ENCODE results near the gene PHACTR1.
"Not testable (repeated sequence)": the region's sequence is repeated elsewhere in the genome, so short reads cannot be mapped to it uniquely, and the experiment has no call there.

The PHACTR1 gene

GRCh38 chr6:13305288-13305687 is 588.7 kb downstream of the PHACTR1 start:
- DNase-seq: no peak
- Mint-ChIP-seq H3K9me3 (peaks cover 4% of the 10 kb centered on the region), H3K27me3 (no peaks in the 10 kb centered on the region), H3K4me1 (ENCODE audit: low read depth) (peaks cover 45% of the 10 kb centered on the region), H3K4me3 (no peak overlapping the region), H3K36me3 (ENCODE audit: low read depth) (peaks cover 91% of the 10 kb centered on the region), H3K27ac (no peak overlapping the region)

GRCh38 chr6:13305791-13306190 is 589.2 kb downstream of the PHACTR1 start:
- DNase-seq: no peak
- Mint-ChIP-seq H3K4me1 (ENCODE audit: low read depth) (peaks cover 45% of the 10 kb centered on the region), H3K4me3 (no peak overlapping the region), H3K27ac (no peak overlapping the region), H3K9me3 (peaks cover 4% of the 10 kb centered on the region), H3K27me3 (no peaks in the 10 kb centered on the region), H3K36me3 (ENCODE audit: low read depth) (peaks cover 88% of the 10 kb centered on the region)

GRCh38 chr6:13307508-13307995 is 591.0 kb downstream of the PHACTR1 start:
- DNase-seq: no peak
- H3K27ac Mint-ChIP-seq: peak overlapping the region; percentile 19

GRCh38 chr6:13308332-13308731 is 591.8 kb downstream of the PHACTR1 start:
- Mint-ChIP-seq H3K9me3 (no peaks in the 10 kb centered on the region), H3K36me3 (ENCODE audit: low read depth) (peaks cover 86% of the 10 kb centered on the region), H3K4me3 (no peak overlapping the region), H3K4me1 (ENCODE audit: low read depth) (peaks cover 32% of the 10 kb centered on the region), H3K27me3 (no peaks in the 10 kb centered on the region), H3K27ac (no peak overlapping the region)
- no peak for DNase-seq

More at GRCh38 chr6:13307508-13307995, 591.0 kb downstream of the PHACTR1 start:
- H3K36me3 Mint-ChIP-seq (ENCODE audit: low read depth): peaks cover 86% of the 10 kb centered on the region
- peaks cover 4% of the 10 kb centered on the region for H3K9me3 Mint-ChIP-seq
- no peak overlapping the region for H3K4me3 Mint-ChIP-seq
- peaks cover 40% of the 10 kb centered on the region for H3K4me1 Mint-ChIP-seq (ENCODE audit: low read depth)
- no peaks in the 10 kb centered on the region for H3K27me3 Mint-ChIP-seq

- DNase-seq: no peak
- no peak overlapping the region for H3K4me3 Mint-ChIP-seq
- no peaks in the 10 kb centered on the region for H3K27me3 Mint-ChIP-seq
- H3K27ac Mint-ChIP-seq: no peak overlapping the region
- no peaks in the 10 kb centered on the region for H3K9me3 Mint-ChIP-seq
- H3K36me3 Mint-ChIP-seq (ENCODE audit: low read depth): peaks cover 89% of the 10 kb centered on the region
- H3K4me1 Mint-ChIP-seq (ENCODE audit: low read depth): peaks cover 14% of the 10 kb centered on the region
Measured at GRCh38 chr6:13311155-13311554, 594.6 kb downstream of the PHACTR1 start.

- Mint-ChIP-seq H3K4me3 (no peak overlapping the region), H3K27me3 (no peaks in the 10 kb centered on the region), H3K36me3 (ENCODE audit: low read depth) (peaks cover 90% of the 10 kb centered on the region), H3K9me3 (no peaks in the 10 kb centered on the region), H3K27ac (no peak overlapping the region), H3K4me1 (ENCODE audit: low read depth) (no peaks in the 10 kb centered on the region)
- DNase-seq: no peak
Measured at GRCh38 chr6:13314806-13315205, 598.2 kb downstream of the PHACTR1 start.

- Mint-ChIP-seq H3K27me3 (no peaks in the 10 kb centered on the region), H3K36me3 (ENCODE audit: low read depth) (peaks cover 94% of the 10 kb centered on the region), H3K27ac (no peak overlapping the region), H3K9me3 (no peaks in the 10 kb centered on the region), H3K4me1 (ENCODE audit: low read depth) (no peaks in the 10 kb centered on the region), H3K4me3 (no peak overlapping the region)
- DNase-seq: no peak
Measured at GRCh38 chr6:13315896-13316295, 599.3 kb downstream of the PHACTR1 start.

- no peaks in the 10 kb centered on the region for H3K4me1 Mint-ChIP-seq (ENCODE audit: low read depth)
- H3K27me3 Mint-ChIP-seq: no peaks in the 10 kb centered on the region
- H3K4me3 Mint-ChIP-seq: no peak overlapping the region
- H3K27ac Mint-ChIP-seq: no peak overlapping the region
- no peaks in the 10 kb centered on the region for H3K9me3 Mint-ChIP-seq
- no peak for DNase-seq
- H3K36me3 Mint-ChIP-seq (ENCODE audit: low read depth): peaks cover 97% of the 10 kb centered on the region
Measured at GRCh38 chr6:13318821-13319220, 602.3 kb downstream of the PHACTR1 start.

- Mint-ChIP-seq H3K27ac (no peak overlapping the region), H3K4me1 (ENCODE audit: low read depth) (no peaks in the 10 kb centered on the region), H3K4me3 (no peak overlapping the region), H3K9me3 (no peaks in the 10 kb centered on the region), H3K36me3 (ENCODE audit: low read depth) (peaks cover 97% of the 10 kb centered on the region), H3K27me3 (no peaks in the 10 kb centered on the region)
- DNase-seq: no peak
Measured at GRCh38 chr6:13319891-13320564, 603.5 kb downstream of the PHACTR1 start.

- H3K9me3 Mint-ChIP-seq, H3K27ac Mint-ChIP-seq, H3K4me3 Mint-ChIP-seq, H3K27me3 Mint-ChIP-seq, DNase-seq: not testable (repeated sequence)
- H3K4me1 Mint-ChIP-seq (ENCODE audit: low read depth): peaks cover 29% of the 10 kb centered on the region
- peaks cover 64% of the 10 kb centered on the region for H3K36me3 Mint-ChIP-seq (ENCODE audit: low read depth)
Measured at GRCh38 chr6:13326031-13326586, 609.5 kb downstream of the PHACTR1 start.

GRCh38 chr6:13327691-13328075 is 611.1 kb downstream of the PHACTR1 start:
- Mint-ChIP-seq H3K36me3 (ENCODE audit: low read depth) (peaks cover 49% of the 10 kb centered on the region), H3K27me3 (no peaks in the 10 kb centered on the region), H3K9me3 (no peaks in the 10 kb centered on the region), H3K4me1 (ENCODE audit: low read depth) (peaks cover 32% of the 10 kb centered on the region), H3K4me3 (peak overlapping the region; percentile 92), H3K27ac (peak overlapping the region; percentile 98)
- DNase-seq: no peak

GRCh38 chr6:13328076-13328874 is 611.7 kb downstream of the PHACTR1 start, which contains the start of gene TBC1D7:
TSS of gene TBC1D7 (minus strand) at chr6:13328537. CDS start at chr6:13326898, 1,639 bp downstream.
- H3K36me3 Mint-ChIP-seq (ENCODE audit: low read depth): peaks cover 44% of the 10 kb centered on the region
- no peaks in the 10 kb centered on the region for H3K27me3 Mint-ChIP-seq
- peaks cover 32% of the 10 kb centered on the region for H3K4me1 Mint-ChIP-seq (ENCODE audit: low read depth)
- H3K9me3 Mint-ChIP-seq: no peaks in the 10 kb centered on the region
- peak within 1 kb of the TSS; percentile 98 for H3K27ac Mint-ChIP-seq
- peak within 1 kb of the TSS; percentile 92 for H3K4me3 Mint-ChIP-seq
- DNase-seq: peak; percentile 96

- peaks cover 38% of the 10 kb centered on the region for H3K36me3 Mint-ChIP-seq (ENCODE audit: low read depth)
- DNase-seq: no peak
- peak overlapping the region; percentile 98 for H3K27ac Mint-ChIP-seq
- H3K4me1 Mint-ChIP-seq (ENCODE audit: low read depth): peaks cover 32% of the 10 kb centered on the region
- H3K9me3 Mint-ChIP-seq: no peaks in the 10 kb centered on the region
- H3K27me3 Mint-ChIP-seq: no peaks in the 10 kb centered on the region
- H3K4me3 Mint-ChIP-seq: peak overlapping the region; percentile 92
Measured at GRCh38 chr6:13328875-13329183, 612.3 kb downstream of the PHACTR1 start.

GRCh38 chr6:13331516-13332348 is 615.2 kb downstream of the PHACTR1 start:
- H3K36me3 Mint-ChIP-seq (ENCODE audit: low read depth): peaks cover 13% of the 10 kb centered on the region
- H3K4me1 Mint-ChIP-seq (ENCODE audit: low read depth): peaks cover 35% of the 10 kb centered on the region
- H3K27ac Mint-ChIP-seq: no peak overlapping the region
- no peaks in the 10 kb centered on the region for H3K9me3 Mint-ChIP-seq
- no peaks in the 10 kb centered on the region for H3K27me3 Mint-ChIP-seq
- H3K4me3 Mint-ChIP-seq: no peak overlapping the region
- DNase-seq: no peak
